GM21723 (cell line): Measurements from ENCODE around the gene CRYL1.

ENCODE experiments used
- ATAC-seq: cut with Tn5 transposase; IDR thresholded peaks from one replicate; pipeline ENCODE4 v1.9.1; 2021; ENCODE audit warnings: mild to moderate bottlenecking, moderate library complexity; ENCODE audit not compliant: unreplicated experiment

Gene CRYL1

DNA sequence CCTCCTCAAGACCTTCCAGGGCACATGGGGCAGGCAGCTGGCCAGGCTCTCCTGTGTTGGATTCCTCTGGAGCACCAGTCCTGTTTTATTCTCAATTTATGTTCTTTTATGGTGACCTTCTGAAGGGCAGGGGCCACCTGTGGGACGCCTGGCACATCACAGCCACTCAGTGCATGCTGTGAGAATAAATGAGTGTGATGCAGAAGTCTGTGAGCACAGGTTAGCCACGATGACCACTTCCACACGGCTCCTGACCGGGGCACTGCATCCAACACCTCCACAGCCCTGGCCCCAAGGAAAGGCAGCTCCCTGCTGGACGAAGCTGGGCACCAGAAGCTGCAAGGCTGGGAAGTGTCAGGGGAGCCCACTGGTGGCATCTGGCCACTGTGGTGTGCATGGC is 122.8 kb downstream of the CRYL1 start:
- no peak for ATAC-seq

DNA sequence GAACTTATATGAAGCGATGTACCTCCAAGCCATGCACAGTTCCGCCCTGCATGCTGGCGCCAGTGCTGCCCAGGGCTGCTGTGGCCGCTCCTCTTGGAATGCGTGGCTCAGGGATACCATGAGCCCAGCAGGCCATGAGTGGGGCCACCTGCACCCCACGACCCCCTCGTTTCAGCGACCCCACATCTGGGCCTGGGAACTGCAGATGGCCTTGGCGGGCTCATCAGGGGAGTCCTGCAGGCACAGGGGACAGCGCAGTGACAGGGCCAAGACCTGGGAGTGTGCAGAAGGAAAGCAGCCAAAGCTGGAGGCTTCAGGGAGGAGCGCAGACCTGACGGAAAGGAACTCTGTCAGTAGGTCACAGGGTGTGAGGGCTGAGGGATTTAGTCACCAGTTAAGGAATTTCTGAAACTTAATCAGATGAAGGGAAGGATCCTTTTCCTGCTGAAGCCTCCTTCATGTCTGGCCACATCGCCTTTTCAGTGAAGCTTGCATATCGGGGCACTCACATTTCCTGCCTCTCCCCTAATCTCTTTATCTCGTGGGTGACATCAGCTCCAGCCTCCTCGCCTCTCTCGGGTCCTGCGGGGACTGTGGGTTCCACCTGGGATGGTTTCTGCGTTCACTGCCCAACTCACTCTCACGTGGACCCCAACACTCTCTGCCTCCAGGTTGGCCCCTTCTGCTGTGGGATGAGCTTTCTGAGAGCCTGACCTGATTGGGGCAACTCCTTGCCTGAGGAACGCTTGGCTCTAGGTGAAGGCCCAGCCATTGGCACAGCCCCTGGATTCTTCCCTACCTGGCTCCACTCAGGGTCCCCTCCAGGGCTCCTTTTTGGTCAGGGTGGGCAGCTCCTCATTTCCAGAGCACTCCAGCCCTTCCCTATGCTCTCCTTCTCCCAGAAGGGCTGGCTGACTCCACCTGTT is 123.5 kb downstream of the CRYL1 start:
- no peak for ATAC-seq

DNA sequence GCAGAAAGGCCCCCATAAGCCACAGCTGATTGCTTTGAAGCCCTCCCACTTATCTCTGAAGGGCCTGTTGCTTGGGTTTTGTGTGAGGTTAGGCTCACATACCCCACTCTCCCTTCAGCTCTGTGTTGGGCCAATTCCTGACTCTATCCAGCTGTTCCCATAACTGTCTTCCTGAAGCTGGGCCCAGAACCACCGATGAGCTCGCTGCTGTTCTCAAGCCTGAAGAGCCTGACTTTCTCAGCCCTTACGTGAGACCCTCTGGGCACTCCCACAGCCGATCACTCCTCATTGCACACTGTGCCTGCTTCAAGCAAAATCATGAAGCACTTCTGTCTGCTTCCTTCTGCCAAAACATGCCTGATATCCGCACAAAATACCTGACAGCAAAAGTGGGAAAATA is 124.1 kb downstream of the CRYL1 start:
- no peak for ATAC-seq

DNA sequence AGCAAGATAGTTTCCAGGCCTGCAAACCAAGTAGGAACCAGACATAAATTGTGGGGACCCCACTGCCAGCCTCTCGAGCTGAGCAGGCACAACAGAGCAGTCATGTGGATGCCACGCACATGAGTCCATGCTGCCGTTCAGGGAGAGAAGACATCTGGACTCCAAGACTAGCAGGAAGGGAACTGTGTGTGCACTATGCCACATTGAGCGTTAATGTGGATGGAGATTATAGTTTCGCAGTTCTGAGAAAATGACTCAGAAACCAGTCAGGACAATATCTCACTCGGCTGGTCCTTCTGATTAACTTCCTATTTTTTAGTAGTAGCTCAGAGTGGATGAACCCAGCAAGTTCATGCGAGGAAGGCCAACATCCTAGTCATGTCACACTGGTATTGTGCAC is 124.9 kb downstream of the CRYL1 start:
- no peak for ATAC-seq

DNA sequence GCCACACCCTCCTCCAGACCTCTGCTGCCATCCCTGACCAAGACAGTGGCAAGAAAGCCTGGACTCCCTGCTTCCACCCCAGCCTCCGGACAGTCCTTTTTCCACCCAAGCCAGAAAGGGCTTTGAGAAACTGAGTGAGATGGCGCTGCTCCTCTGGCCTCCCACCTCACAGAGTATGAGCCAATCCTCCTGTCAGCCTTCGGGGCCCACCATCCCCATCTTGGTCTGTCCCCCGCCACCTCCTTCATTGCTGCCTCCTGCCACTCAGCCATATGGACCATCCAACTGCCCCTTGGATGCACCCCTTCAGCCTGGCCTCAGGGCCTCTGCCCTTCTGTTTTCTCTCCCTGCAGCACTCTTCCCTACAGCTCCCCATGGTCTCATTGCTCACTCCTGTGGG is 125.7 kb downstream of the CRYL1 start:
- ATAC-seq: no peak

DNA sequence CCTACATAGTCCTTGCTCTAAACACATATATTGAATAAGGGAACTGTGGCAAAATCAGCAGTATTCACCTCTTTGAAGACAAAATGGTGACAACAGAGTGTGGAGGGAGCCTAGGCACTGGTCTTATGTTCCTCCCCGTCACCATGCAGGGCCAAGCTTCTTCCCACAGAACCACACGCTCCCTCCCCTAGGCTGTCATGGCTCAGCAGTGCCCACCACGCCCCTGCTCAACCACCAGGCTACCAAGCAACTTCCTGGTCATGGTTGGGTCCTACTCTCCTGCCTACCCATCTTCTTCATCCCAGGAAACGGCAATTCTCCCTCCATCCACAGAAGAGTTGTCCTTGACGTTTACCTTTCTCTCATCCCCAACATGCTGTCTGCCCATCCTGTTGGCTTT is 126.1 kb downstream of the CRYL1 start:
- ATAC-seq: no peak

DNA sequence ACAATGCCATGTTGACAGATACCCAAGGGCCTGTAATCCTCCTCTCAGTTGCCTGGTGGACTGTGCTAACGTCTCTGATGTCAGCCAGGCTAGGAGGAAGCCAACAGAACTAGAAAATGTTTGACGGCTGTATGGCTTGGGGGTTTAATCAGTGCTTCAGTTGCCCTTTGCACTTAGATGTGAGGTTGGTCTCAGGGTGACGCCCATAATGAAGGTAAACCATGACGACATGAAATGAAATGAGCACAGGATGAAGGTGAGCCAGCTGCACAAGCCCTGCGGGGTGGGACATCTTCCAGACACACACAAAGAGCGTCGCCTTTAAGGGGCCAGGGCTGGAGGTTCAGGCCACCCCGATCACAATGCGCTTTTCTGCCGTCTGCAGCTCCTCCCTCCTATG is 127.2 kb downstream of the CRYL1 start:
- ATAC-seq: no peak

DNA sequence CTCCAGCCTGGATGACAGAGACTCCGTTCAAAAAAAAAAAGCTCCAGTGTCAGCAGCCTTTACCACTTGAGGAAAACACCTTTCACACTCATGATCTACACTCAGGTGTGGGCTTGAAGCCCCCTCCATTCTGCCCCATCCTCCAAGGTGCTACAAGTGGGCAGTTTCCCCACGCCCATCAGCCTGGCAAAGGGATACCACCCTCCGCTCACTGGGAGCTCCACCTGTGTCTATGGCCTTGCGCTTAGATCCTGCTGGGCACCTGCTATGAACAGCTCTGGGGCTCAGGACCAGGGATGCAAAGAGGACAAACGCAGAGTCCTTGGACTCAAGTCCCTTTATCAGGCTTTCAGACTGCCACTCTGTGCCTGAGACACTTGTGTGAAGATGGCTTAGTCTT is 127.8 kb downstream of the CRYL1 start:
- no peak for ATAC-seq

DNA sequence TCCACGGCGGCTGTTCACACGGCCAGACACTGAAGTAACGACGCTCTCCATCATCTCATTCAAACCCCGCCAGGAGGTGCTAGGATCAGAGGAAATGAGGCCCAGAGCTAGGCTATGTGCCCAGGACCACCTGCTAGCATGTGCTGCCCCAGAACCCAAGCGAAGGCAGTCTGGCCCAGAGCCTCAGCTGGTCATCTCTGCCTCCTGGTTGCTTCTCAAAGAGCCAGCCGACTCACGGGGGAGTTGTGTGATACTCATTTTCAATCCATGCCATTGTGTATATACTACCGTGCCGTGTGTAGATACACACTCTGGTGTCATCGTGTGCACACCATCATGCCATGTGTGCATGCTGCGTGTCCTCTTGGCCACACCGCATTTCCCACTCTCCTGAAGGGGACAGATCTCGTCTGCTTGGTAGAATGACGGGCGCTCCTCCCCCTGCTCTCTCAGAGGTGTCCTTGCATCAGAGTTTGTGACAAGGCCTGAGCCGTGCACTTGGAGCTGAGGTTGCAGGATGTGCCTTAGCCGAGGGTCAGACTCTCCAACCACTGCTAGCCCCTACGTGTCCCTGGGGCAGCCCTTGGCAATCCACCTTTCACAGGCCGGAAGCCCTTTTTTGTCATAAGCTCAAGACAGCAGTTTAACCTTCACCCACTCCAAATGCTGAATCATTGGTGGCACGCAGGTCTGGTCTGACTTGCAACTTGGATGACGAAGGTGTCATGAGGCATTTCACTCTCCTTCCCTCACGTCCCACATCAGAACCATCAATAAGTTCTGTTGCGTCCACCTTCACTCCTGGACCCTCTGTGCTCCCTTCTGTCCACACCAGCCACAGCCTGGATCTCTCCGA is 130.4 kb downstream of the CRYL1 start:
- ATAC-seq: no peak

DNA sequence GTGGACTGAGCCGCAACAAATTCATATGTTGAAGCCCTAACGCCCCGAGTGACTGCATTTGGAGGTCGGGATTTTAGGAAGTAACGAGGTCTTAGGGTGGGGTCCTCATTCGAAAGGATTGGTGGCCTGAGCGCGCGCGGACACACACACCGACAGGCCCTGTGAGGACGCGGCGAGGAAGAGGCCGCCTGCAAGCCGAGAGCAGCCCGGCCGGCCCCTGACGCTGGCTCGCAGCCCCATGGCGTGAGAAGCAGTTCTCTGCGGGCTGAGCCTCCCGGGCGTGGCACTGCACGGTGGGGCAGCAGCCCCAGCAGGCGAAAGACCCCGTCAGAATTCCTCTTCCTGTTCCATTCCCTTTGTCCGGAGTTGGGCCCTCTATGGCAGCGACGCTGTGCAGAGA is 131.2 kb downstream of the CRYL1 start:
- ATAC-seq: no peak

DNA sequence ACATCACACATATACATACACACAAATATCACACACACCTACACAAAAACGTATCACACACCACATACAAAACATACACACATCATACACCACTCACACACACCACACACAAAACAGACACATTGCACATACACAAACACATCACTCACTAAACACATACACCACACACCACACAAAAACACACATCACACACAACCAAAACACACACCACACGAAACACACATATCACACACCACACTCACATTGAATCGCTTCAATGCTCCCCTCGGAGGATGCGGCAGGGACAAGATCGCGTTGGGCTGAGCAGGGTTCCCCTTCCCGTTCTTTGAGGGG is 131.5 kb downstream of the CRYL1 start:
- no peak for ATAC-seq

DNA sequence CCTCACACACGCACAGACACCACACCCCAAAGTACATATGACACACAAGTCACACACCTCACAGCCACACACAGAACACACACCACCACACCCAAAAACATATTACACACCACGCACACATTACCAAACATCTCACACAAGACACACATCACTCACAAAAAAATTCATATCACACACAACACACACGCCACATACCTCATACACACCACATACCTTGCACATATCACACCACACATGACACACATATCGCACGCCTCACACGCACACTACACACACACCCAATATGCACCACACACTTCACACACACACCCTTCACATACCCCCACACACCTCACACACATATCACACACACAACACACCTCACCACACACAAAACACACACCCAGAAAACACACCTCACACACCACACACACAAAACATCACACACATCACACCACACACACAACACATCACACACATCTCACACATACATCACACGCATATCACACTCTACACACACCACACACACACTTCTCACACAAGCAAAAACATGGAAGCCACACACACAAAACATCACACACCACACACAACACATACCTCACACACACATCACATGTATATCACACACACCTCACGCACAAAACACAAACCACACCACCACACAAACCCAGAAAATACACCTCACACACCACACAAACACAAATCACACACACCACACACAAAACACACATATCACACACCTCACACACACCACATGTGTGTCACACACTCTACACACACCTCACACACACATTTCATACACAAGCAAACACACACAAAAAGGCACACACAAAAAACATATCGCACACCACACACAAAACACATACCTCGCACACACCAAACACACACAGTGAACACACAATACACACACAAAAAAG is 132.1 kb downstream of the CRYL1 start:
- no peak for ATAC-seq

DNA sequence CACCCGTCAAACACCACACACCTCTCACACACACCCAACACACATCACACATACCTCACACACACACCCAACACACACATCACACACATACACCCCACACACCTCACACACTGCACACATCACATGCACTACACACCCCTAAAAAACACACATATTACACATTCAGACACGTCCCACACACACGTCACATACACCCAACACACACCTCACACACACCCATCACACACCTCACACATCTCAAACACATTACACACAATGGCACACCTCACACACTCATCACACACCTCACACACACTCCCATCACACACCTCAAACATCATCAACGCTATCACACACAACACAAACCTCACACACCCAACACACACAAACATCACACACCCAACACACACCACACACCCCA is 133.1 kb downstream of the CRYL1 start:
- no peak for ATAC-seq

DNA sequence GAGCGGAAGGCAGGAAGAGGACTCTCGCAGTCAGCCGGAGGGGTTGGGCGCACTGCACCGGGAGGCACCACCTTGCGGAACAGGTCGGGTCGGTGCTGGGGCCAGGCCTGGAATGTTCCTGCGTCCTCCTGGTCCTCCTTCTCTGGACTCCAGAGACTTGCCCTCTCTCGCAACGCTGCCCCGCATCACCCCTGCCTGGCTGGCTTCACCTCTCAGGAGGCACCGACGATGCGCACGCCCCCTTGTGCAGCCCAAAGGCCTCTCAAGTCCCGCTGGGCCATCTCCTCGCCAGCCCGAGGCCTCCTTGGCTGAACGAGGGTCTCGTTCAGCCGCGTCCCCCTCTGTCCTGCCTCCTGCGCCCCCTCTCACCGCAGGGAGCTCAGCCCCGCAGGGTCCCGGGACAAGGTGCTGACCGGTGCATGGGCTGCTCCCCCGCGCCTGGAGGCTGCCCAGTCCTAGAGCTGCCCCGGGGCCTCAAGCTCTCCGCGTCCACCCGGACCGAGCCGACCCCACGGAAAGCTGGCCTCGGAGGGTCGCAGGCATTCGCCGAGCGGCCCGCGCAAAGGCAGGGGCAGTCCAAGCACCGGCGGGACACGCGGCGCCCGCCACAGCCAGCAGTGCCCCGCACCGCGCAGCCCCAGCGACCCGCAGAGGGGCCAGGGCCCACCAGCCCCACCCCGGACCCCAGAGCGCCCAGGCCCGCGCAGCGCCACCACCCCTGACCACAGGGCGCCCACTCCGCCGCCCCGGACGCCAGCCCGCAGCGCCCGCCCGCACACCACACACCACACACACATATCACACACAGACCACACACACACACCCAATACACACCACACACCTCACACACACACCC is 133.8 kb downstream of the CRYL1 start:
- no peak for ATAC-seq

DNA sequence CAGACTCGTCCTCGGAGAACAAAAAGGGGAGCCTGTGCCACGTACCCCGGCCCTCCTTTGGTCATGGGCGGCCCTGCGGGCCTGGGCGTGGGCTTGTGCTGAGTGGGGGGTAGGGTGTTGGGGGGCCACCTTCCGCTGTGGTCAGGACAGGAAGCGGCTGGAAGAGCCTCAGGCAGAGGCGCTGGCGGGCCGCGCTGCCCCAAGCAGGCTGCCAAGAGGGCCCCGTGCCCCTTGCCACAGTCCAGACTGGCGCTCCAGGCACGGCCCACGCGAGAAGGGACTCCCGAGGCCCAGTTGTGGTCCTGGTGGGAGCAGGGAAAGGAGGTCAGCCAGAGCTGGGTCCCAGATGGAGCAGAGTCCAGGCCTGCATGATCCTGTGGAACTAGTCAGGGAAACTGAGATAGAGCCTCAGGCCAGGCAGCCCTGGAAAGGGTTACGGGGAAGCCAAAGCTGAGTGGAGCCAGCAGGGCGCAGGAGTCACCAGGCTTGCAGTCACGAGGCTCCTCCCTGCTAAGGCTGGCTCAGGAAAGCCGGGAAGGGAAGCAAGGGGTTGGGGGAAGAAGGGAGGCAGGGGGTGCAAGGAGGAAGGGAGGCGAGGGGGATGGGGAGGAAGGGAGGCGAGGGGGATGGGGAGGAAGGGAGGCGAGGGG is 135.0 kb downstream of the CRYL1 start:
- ATAC-seq: no peak

DNA sequence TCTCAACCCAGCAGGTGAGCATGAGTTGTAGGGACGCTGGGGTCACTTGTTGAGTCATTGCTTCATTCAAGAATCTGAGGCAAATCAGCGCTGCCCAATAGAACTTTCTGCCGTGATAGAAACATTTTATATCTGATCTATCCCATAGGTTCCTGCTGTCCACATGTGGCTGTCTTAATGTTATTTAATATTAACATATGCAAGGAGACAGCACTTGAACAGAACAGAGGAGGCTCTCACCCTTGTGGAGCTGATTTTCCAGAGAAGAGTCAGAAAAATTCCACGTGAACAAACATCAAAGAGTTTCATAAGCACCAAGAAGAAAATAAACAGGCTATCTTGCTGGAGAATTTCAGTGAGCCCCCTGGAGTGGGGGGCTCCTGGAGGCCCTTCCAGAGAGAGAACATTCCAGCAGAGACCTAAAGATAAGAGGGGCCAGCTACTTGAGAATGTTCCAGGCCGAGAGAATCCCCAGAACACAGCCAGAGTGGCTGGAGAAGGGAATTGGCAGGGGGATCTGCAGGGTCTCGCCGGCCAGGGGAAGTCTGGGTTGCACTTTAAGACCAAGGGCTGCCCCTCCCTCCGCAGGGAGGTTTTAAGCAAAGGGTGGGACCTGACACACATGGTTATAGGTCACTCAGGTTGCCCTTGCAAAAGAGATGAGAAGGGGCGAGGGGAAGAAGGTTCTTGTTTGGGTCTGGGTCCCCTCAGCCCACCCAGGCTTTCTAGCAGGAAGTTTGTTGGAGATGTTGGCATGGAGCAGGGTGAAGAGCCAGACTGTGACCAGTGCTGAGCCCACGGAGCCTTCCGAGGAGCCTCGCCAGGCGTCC is 135.7 kb downstream of the CRYL1 start:
- ATAC-seq: no peak

DNA sequence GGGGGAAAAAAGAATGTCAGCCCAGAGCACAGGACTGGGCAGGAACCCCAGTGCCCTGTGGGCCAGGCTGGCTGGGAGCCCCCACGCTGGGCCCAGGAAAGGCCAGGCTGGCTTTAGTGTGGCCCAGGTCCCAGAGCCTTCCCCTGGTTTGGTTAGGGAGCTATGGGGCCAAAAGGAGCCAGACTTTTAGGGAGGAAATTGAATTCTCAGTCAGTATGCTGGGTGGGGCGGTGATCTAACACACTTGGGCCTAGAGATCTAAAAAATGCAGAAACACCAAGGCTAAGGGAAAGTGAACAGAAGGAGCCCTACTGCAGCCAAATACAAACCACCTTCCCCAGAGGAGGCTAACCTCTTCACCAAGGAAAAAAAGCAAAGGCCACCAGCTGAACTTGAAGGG is 137.5 kb downstream of the CRYL1 start:
- ATAC-seq: no peak

DNA sequence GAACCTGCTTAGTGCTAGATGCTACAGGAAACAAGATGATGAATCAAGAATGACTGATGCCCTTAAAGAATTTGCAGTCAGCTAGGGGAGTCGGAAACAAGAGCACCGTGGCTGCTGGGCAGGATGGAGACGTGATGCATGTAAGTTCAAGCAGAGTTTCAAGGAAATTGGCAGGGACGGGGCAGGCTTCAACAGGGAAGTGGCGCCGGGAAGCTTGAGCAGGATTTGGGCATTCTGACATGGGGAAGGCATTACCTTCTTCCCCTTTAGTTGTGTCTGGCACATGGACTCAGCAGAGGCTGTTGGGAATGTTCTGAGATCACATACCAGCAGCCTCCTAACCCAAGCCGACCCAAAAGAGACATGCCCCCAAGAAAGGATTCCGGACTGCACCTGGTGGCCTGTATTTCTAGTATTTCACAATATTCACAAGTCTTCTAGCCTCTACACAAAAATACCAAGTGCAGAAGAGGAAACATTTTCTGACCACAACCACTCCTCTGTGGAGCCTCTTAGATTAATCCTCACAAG is 138.2 kb downstream of the CRYL1 start:
- no peak for ATAC-seq

DNA sequence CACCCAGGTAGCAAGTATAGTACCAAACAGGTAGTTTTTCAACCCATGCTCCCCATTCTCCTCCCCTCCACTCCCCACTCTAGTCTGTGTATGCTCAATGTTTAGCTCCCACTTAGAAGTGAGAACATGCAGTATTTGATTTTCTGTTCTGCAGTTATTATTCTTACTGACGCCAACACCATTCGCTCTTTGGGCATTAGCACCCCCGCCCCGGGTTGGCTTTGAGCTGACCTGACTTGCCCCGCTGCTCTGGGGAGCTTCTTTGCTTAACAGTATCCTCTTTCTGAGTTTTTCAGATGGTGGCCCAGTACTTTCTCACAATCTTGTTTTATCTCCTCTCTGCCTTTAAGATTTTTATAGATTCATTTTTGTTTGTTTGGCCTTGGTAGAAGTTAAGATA is 138.7 kb downstream of the CRYL1 start:
- ATAC-seq: no peak
